Endothelial cell of umbilical vein (primary cell): ENCODE measurements around the gene ESRRA. TPM values are rescaled to one million over a fixed set of nuclear protein-coding genes. Genes with fewer than 3 reads are reported as not detected.

Experiments
- BruUV-seq: library from RNA; stranded (reverse); fragments of 400-500 nt; replicated peaks from 2 replicates; lab custom pipeline; 2021; lab: Mats Ljungman, UMichigan
- CTCF ChIA-PET: fragments of 300-600, 350-600 bp; sonication (Branson Sonifier 250); formaldehyde crosslinking; loops from one replicate; lab custom pipeline; 2021; ENCODE audit warnings: antibody characterized with exemption, inconsistent platforms; lab: Charles Lee
- POLR2A ChIA-PET: fragments of 300-600, 350-600 bp; sonication (Branson Sonifier 250); formaldehyde crosslinking; loops from one replicate; lab custom pipeline; 2021; ENCODE audit warnings: antibody characterized with exemption, inconsistent platforms; lab: Charles Lee
- DNase-seq: peaks from one replicate; pipeline ENCODE4 v3.0.0-alpha.2; 2011; ENCODE audit warnings: low read depth, low spot score
- FAIRE-seq: peaks from 2 replicates; lab custom pipeline; 2011; peaks lifted over from hg19 to GRCh38; lab: Jason Lieb, UNC
- H2AFZ ChIP-seq: 2 replicates; pipeline ENCODE4 v1.6.0; 2012; ENCODE audit warnings: low read depth, low read length, control low read depth, inconsistent platforms
- H3K27ac ChIP-seq: 2 replicates; pipeline ENCODE4 v1.5.1; 2011; ENCODE audit warnings: low read depth, mild to moderate bottlenecking, control low read depth, low read length, moderate library complexity; ENCODE audit not compliant: insufficient read depth
- H3K27me3 ChIP-seq, 2 experiments: 2 replicates each; pipeline versions ENCODE4 v1.6.0 to v1.6.1; 2011; ENCODE audit warnings: low read length in 2 of 2, mixed read lengths in 1 of 2; ENCODE audit not compliant: control insufficient read depth in 2 of 2, insufficient read depth in 2 of 2
- H3K36me3 ChIP-seq, 2 experiments: 2 replicates in 1 of 2; 3 replicates in 1 of 2; pipeline ENCODE4 v1.5.1; 2011; ENCODE audit warnings: low read length in 2 of 2, mild to moderate bottlenecking in 1 of 2, moderate library complexity in 1 of 2; ENCODE audit not compliant: control insufficient read depth in 2 of 2, insufficient read depth in 2 of 2; ENCODE audit errors: extremely low read depth in 1 of 2
- H3K4me1 ChIP-seq: 3 replicates; pipeline ENCODE4 v1.5.1; 2011; ENCODE audit warnings: mild to moderate bottlenecking, low read length; ENCODE audit not compliant: control insufficient read depth, insufficient read depth; ENCODE audit errors: extremely low read depth
- H3K4me2 ChIP-seq: 2 replicates; pipeline ENCODE4 v1.6.1; 2011; ENCODE audit warnings: low read length, control low read depth, mixed read lengths; ENCODE audit not compliant: insufficient read depth
- H3K4me3 ChIP-seq, 3 experiments: fragments of 200-600 bp in 1 of 3; sonication (generic), shearing (Covaris generic) in 1 of 3; replicated peaks in 1 of 3; 2 replicates each; pipeline ENCODE4 v1.5.1; 2011 to 2016; ENCODE audit warnings: control low read depth in 3 of 3, low read length in 3 of 3, mild to moderate bottlenecking in 2 of 3, inconsistent platforms in 1 of 3, low read depth in 1 of 3, moderate library complexity in 1 of 3; ENCODE audit not compliant: insufficient read depth in 1 of 3
- H3K79me2 ChIP-seq: 2 replicates; pipeline ENCODE4 v1.6.0; 2012; ENCODE audit warnings: low read length, inconsistent platforms; ENCODE audit not compliant: control insufficient read depth, insufficient read depth
- H3K9ac ChIP-seq: replicated peaks from 2 replicates; pipeline ENCODE3; 2011; ENCODE audit warnings: low read length, control low read depth; ENCODE audit not compliant: insufficient read depth; ENCODE audit errors: extremely low read depth
- H3K9me1 ChIP-seq: replicated peaks from 3 replicates; pipeline ENCODE4 v1.6.0; 2011; ENCODE audit warnings: mild to moderate bottlenecking, low read length; ENCODE audit not compliant: control insufficient read depth, insufficient read depth; ENCODE audit errors: extremely low read depth
- H3K9me3 ChIP-seq: replicated peaks from 2 replicates; pipeline ENCODE4 v1.5.1; 2012; ENCODE audit warnings: low read length, inconsistent platforms; ENCODE audit not compliant: control insufficient read depth, insufficient read depth
- H4K20me1 ChIP-seq: replicated peaks from 2 replicates; pipeline ENCODE3; 2011; ENCODE audit warnings: mild to moderate bottlenecking, low read length; ENCODE audit not compliant: control insufficient read depth, insufficient read depth; ENCODE audit errors: extremely low read depth
- EZH2 ChIP-seq: IDR thresholded peaks from 2 replicates; pipeline ENCODE4 v1.6.1; 2012; ENCODE audit warnings: borderline replicate concordance, low read depth, mild to moderate bottlenecking, moderate library complexity, low read length, inconsistent platforms; ENCODE audit not compliant: severe bottlenecking
- FOS ChIP-seq: IDR thresholded peaks from 2 replicates; pipeline ENCODE4 v1.6.1; 2011; ENCODE audit warnings: mild to moderate bottlenecking, low read length, moderate library complexity, borderline replicate concordance; ENCODE audit not compliant: insufficient read depth
- JUN ChIP-seq: IDR thresholded peaks from 2 replicates; pipeline ENCODE4 v1.6.1; 2011; ENCODE audit warnings: borderline replicate concordance, low read depth; ENCODE audit not compliant: insufficient read length, insufficient read depth
- MYC ChIP-seq: IDR thresholded peaks from one replicate; pipeline ENCODE4 v1.6.1; 2011; ENCODE audit warnings: mild to moderate bottlenecking, low read depth, low read length
- POLR2A ChIP-seq: IDR thresholded peaks from 2 replicates; pipeline ENCODE4 v1.6.1; 2012; ENCODE audit warnings: low read depth, mild to moderate bottlenecking, control low read depth, low read length
- POLR2AphosphoS5 ChIP-seq: IDR thresholded peaks from 2 replicates; pipeline ENCODE4 v1.6.1; 2012; ENCODE audit warnings: low read depth, mild to moderate bottlenecking, control low read depth, low read length, moderate library complexity; ENCODE audit not compliant: insufficient read depth
- dilution Hi-C: fragments of 300-500 bp; cut with MboI; formaldehyde crosslinking; loops from one replicate; pipeline ENCODE4 v1.15.0; 2019; ENCODE audit warnings: low sequenced_read_pairs; ENCODE audit not compliant: extremely low pct_ligation_motif_present
- intact Hi-C: fragments of 100-400 bp; cut with micrococcal nuclease; formaldehyde crosslinking; loops from one replicate; pipeline ENCODE4 v1.10.0; 2022
- polyA plus RNA-seq, 4 experiments: library from polyadenylated mRNA; depleted of rRNA in 3 of 4; stranded (reverse) in 3 of 4; unstranded in 1 of 4; fragments of >200 nt; gene quantifications; 2 replicates each; pipeline versions ENCODE4 v1.2.1 to v1.2.3, GENCODE V29; 2011 to 2012; ENCODE audit warnings: missing spikeins in 1 of 4
- total RNA-seq: library from RNA; stranded (reverse); gene quantifications from 2 replicates; pipeline ENCODE4 v1.2.3, GENCODE V29; 2021
- TF ChIP-seq, protein P1 (sequence below), 2 donors: IDR thresholded peaks; 1 replicate in 1 of 2; 2 replicates in 1 of 2; pipeline ENCODE4 v1.5.1; 2011; ENCODE audit warnings: low read length in 2 of 2, mild to moderate bottlenecking in 2 of 2, moderate library complexity in 2 of 2, control low read depth in 1 of 2, inconsistent platforms in 1 of 2, low read depth in 1 of 2; ENCODE audit not compliant: insufficient read depth in 1 of 2; ENCODE audit errors: extremely low read depth in 1 of 2
- TF ChIP-seq, protein P2 (sequence below): IDR thresholded peaks from 2 replicates; pipeline ENCODE4 v1.6.1; 2011; ENCODE audit not compliant: insufficient read depth, insufficient read length

Gene ESRRA
- total and polyA plus RNA-seq, 2 donors (not counting 3 experiments of a cell fraction or from before 2014, with no cell fraction given): 17.2 to 37.4 TPM

DNA sequence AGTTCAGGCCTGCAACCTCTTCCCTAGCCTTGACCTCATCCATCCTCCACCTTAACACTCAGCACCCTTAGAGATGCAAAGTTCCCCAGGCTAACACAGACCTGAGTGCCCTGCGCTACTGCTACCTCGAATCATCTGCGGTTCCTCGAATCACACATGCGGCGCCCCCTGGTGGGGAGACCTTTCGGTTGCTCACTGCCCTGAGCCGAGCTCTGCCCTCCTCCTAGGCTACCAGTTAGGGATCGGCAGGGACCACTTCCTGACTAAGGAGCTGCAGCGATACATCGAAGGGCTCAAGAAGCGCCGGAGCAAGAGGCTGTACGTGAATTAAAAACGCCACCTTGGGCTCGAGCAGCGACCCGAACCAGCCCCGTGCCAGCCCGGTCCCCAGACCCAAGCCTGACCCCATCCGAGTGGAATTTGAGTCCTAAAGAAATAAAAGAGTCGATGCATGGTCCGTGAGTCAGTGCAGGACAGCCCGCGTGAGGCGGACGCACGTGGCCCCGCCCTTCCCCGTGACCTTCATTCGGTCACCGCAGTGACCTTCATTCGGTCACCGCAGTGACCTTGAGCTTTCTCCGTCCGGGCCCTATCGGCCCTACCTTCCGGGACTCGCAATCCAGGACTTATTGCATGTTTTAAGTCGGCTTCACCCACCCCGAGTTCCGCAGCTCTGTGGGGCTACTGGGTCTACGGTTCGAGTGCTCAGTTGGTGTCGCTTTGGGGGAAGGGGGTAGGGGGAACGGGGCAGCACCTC lies 830 bp upstream of the ESRRA start:
- Histone ChIP-seq H3K36me3 (no peaks in the 10 kb centered on the region), H3K9me1 (no peaks in the 10 kb centered on the region), H2AFZ (peak overlapping the region; percentile 49), H3K27me3 (peaks cover 4 to 11% of the 10 kb centered on the region in 2 experiments), H3K9me3 (no peaks in the 10 kb centered on the region), H3K9ac (peak overlapping the region; percentile 20), H3K4me3 (peak overlapping the region; percentile 14 to 57 (median 39)), H3K27ac (peak overlapping the region; percentile 49), H3K4me1 (peaks cover 21% of the 10 kb centered on the region), H3K4me2 (peak overlapping the region; percentile 50), H4K20me1 (no peaks in the 10 kb centered on the region), H3K79me2 (peaks cover 10% of the 10 kb centered on the region)
- FAIRE-seq (peak; percentile 94), DNase-seq (peak; percentile 85)
- intact Hi-C loops: loop anchor here (1.0 to 5.0 kb wide), 7 partner anchors 13 to 467 kb away; partner anchors contain the start of genes BAD, FKBP2, GPR137 and MARK2
- POLR2A ChIA-PET: interaction anchor here (0.9 to 1.1 kb wide), 3 partner anchors 13 to 78 kb away, joined by 3 to 5 read pairs (median 4); partner anchors contain the start of genes NUDT22, PRDX5, TRMT112 and TRPT1
- no TSS peak for BruUV-seq
- dilution Hi-C loops: no loop called here
- CTCF ChIA-PET: interaction anchor here (0.6 to 6.7 kb wide), 40 partner anchors 9 to 304 kb away, joined by 3 to 413 read pairs (median 4); partner anchors contain the start of genes BAD, FERMT3, FKBP2 and KCNK4
- TF ChIP-seq FOS (no peak), POLR2AphosphoS5 (peak; percentile 14), JUN (no peak), EZH2 (no peak), POLR2A (peak; percentile 35), MYC (no peak)
- TF ChIP-seq, protein P1, sequence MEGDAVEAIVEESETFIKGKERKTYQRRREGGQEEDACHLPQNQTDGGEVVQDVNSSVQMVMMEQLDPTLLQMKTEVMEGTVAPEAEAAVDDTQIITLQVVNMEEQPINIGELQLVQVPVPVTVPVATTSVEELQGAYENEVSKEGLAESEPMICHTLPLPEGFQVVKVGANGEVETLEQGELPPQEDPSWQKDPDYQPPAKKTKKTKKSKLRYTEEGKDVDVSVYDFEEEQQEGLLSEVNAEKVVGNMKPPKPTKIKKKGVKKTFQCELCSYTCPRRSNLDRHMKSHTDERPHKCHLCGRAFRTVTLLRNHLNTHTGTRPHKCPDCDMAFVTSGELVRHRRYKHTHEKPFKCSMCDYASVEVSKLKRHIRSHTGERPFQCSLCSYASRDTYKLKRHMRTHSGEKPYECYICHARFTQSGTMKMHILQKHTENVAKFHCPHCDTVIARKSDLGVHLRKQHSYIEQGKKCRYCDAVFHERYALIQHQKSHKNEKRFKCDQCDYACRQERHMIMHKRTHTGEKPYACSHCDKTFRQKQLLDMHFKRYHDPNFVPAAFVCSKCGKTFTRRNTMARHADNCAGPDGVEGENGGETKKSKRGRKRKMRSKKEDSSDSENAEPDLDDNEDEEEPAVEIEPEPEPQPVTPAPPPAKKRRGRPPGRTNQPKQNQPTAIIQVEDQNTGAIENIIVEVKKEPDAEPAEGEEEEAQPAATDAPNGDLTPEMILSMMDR (IDR thresholded peaks at IDR 0.05; ENCODE audit: extremely low read depth in 1 of 2, insufficient read depth in 1 of 2, low read depth in 1 of 2, low read length in 2 of 2): peak; percentile 91 to 92
- TF ChIP-seq, protein P2, sequence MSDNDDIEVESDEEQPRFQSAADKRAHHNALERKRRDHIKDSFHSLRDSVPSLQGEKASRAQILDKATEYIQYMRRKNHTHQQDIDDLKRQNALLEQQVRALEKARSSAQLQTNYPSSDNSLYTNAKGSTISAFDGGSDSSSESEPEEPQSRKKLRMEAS: peak; percentile 67
